ENCODE results near the gene EFNB3. TPM values are rescaled to one million over a fixed set of nuclear protein-coding genes. Genes with fewer than 3 reads are reported as not detected.

The EFNB3 gene
- total and polyA plus RNA-seq, 10 of the 15 experiments (the other 5 are each of a cell fraction or from before 2014, with no cell fraction given), result 0.01 to 0.13 (median 0.04) TPM; not detected in 5

DNA sequence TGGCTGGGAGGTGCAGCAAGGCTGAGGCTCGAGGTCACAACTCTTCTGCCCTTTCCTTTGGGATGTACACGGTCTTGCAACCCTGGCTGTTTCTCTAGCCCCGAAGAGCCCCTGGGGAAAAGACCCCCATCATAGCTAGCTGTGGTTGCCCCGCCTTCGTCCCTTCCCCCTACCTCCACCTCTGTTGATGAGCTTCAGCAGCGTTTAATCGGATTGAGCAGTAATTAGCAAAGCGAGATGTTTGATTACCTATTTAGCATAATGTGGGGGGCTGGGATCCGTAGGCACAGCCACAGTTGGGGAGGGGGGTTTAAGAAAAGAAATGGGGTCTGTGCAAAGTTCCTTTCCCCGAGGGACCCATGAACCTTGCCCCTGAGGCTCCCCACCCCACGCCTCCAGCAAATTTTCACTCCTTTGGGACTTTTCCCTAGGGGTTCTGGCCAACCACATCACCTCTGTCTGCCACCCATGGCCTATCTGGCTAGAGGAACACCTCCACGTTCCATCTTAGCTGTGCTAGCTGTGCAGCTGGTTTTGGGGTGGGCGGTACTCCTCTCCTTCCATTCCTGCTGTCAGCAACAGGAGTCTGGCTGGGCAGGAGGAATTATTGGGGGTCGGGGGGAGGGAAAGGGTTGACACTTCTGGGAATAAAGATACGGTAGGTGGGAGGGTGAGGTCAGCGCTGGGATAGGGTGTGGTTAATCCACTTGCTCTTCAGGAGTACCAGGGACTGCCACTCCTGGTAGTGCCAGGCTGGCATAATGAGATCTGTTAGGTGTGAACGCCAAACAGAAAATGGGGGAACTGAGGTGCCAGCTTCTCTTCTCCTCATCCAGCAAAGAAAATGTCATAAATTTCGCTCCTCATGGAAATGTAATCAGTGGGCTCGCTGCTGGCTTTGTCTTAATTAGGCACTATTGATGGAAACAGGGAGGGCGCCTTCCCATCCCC is 11.2 kb downstream of the EFNB3 start:
- BruUV-seq (replicated peaks), result no TSS peak
- ChIA-PET POLR2A (interaction anchor here (0.7 kb wide), 1 partner anchor 11 kb away, joined by 5 read pairs; the partner anchor contains the start of gene EFNB3), RAD21 (ENCODE audit: unreplicated experiment) (interaction anchor here (0.6 kb wide), 1 partner anchor 404 kb away, joined by 3 read pairs; no protein-coding TSS in a partner anchor), CTCF (interaction anchor here (1.2 kb wide), 1 partner anchor 202 kb away, joined by 5 read pairs; no protein-coding TSS in a partner anchor), SMC1A (ENCODE audit: uncharacterized antibody, unreplicated experiment) (interaction anchor here (0.8 kb wide), 1 partner anchor 29 kb away, joined by 4 read pairs; the partner anchor contains the start of gene TP53)
- in situ Hi-C loops (cut with MboI), result no loop called here
- intact Hi-C loops (cut with micrococcal nuclease; ENCODE audit: unreplicated experiment), result no loop called here
- no peaks in the 10 kb centered on the region for H4K20me1 ChIP-seq (ENCODE audit: control insufficient read depth, insufficient read depth)
- no peaks in the 10 kb centered on the region for H3K9me3 ChIP-seq (replicated peaks; ENCODE audit: control insufficient read depth, insufficient read depth, low read length)
- no peaks in the 10 kb centered on the region for H3K36me3 ChIP-seq (ENCODE audit: control insufficient read depth in 2 of 2, insufficient read depth in 2 of 2, low read length in 1 of 2)
- no peaks in the 10 kb centered on the region for H3K79me2 ChIP-seq (ENCODE audit: control insufficient read depth, insufficient read depth, low read length)
- H3K27ac ChIP-seq (ENCODE audit: control insufficient read depth, insufficient read depth), result no peak overlapping the region
- H3K4me2 ChIP-seq (ENCODE audit: control insufficient read depth, insufficient read depth), result no peak overlapping the region
- ATAC-seq (no peak), FAIRE-seq (no peak), DNase-seq (ENCODE audit: low read depth, low spot score) (no peak)
- H3K27me3 ChIP-seq (replicated peaks in 1 of 2; ENCODE audit: control insufficient read depth in 2 of 2, insufficient read depth in 2 of 2, low read length in 1 of 2), result peaks cover 6 to 11% of the 10 kb centered on the region in 2 experiments
- WGBS (ENCODE audit: insufficient coverage, insufficient replicate concordance, low lambda C conversion rate, missing lambda C conversion rate), result 22% methylated on average over 20 of the region's 20 CpGs
- H3K9ac ChIP-seq (ENCODE audit: control insufficient read depth, insufficient read depth, low read length), result no peak overlapping the region
- no peaks in the 10 kb centered on the region for H3K4me1 ChIP-seq (ENCODE audit: control insufficient read depth, insufficient read depth, low read length)
- TF ChIP-seq RUNX3 (IDR thresholded peaks at IDR 0.05; ENCODE audit: low read length), result no peak
- no peak for TF ChIP-seq PML (IDR thresholded peaks at IDR 0.05; ENCODE audit: low read length)
- TF ChIP-seq SUPT20H (IDR thresholded peaks at IDR 0.05; ENCODE audit: borderline replicate concordance, control insufficient read depth, low read depth, low read length), result no peak
- TF ChIP-seq, protein P1, sequence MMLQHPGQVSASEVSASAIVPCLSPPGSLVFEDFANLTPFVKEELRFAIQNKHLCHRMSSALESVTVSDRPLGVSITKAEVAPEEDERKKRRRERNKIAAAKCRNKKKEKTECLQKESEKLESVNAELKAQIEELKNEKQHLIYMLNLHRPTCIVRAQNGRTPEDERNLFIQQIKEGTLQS (IDR thresholded peaks at IDR 0.05; ENCODE audit: borderline replicate concordance, extremely low read depth, low read depth, low read length), result no peak
- no peak for TF ChIP-seq SIN3A (IDR thresholded peaks at IDR 0.05; ENCODE audit: low read depth, low read length)
- no peak for TF ChIP-seq CHD1 (IDR thresholded peaks at IDR 0.05; ENCODE audit: low read depth, low read length)
- no peak for TF ChIP-seq ZNF384 (IDR thresholded peaks at IDR 0.05; ENCODE audit: borderline replicate concordance, low read depth, low read length)
- no peak for TF ChIP-seq GATAD2B (conservative IDR thresholded peaks at IDR 0.05; ENCODE audit: low read depth)
- TF ChIP-seq HDGF (IDR thresholded peaks at IDR 0.05), result no peak
- TF ChIP-seq, protein P2, sequence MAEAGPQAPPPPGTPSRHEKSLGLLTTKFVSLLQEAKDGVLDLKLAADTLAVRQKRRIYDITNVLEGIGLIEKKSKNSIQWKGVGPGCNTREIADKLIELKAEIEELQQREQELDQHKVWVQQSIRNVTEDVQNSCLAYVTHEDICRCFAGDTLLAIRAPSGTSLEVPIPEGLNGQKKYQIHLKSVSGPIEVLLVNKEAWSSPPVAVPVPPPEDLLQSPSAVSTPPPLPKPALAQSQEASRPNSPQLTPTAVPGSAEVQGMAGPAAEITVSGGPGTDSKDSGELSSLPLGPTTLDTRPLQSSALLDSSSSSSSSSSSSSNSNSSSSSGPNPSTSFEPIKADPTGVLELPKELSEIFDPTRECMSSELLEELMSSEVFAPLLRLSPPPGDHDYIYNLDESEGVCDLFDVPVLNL (IDR thresholded peaks at IDR 0.05; ENCODE audit: low read depth, low read length), result no peak
- TF ChIP-seq KLF5 (IDR thresholded peaks at IDR 0.05; ENCODE audit: partially characterized antibody), result no peak
- no peak for TF ChIP-seq HDAC2 (IDR thresholded peaks at IDR 0.05)
- TF ChIP-seq STAT1 (conservative IDR thresholded peaks at IDR 0.05), result no peak
- no peak for TF ChIP-seq NR2C1 (IDR thresholded peaks at IDR 0.05)
- TF ChIP-seq, protein P3, sequence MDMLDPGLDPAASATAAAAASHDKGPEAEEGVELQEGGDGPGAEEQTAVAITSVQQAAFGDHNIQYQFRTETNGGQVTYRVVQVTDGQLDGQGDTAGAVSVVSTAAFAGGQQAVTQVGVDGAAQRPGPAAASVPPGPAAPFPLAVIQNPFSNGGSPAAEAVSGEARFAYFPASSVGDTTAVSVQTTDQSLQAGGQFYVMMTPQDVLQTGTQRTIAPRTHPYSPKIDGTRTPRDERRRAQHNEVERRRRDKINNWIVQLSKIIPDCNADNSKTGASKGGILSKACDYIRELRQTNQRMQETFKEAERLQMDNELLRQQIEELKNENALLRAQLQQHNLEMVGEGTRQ (IDR thresholded peaks at IDR 0.05; ENCODE audit: borderline replicate concordance, low read depth, low read length), result no peak
- no peak for TF ChIP-seq RCOR1 (conservative IDR thresholded peaks at IDR 0.05; ENCODE audit: low read depth, low read length)
- no peak for TF ChIP-seq TARDBP (IDR thresholded peaks at IDR 0.05; ENCODE audit: borderline replicate concordance)
- H2AFZ ChIP-seq (ENCODE audit: control insufficient read depth, low read depth, low read length), result no peak overlapping the region
- no peak overlapping the region for H3K4me3 ChIP-seq
